H9 (cell line): ENCODE data around the gene PWWP2B. TPM values are rescaled to one million over a fixed set of nuclear protein-coding genes. Genes with fewer than 3 reads are reported as not detected.

Experiments
- DNase-seq: peaks from one replicate; pipeline ENCODE4 v3.0.0-alpha.2; 2017
- H2AFZ ChIP-seq: one replicate; pipeline ENCODE4 v1.6.1; 2013; ENCODE audit warnings: mild to moderate bottlenecking, low read length, control low read depth, moderate library complexity
- H2AK5ac ChIP-seq: 2 replicates; pipeline ENCODE4 v1.6.1; 2013; ENCODE audit warnings: low read length, control low read depth, mixed read lengths; ENCODE audit not compliant: insufficient read length
- H2BK120ac ChIP-seq: one replicate; pipeline ENCODE4 v1.6.1; 2013; ENCODE audit warnings: low read depth, mild to moderate bottlenecking, low read length, control low read depth, inconsistent platforms; ENCODE audit not compliant: poor library complexity, severe bottlenecking
- H2BK12ac ChIP-seq: 2 replicates; pipeline ENCODE4 v1.6.1; 2013; ENCODE audit warnings: low read length, control low read depth, mixed read lengths, low read depth; ENCODE audit not compliant: insufficient read length
- H2BK15ac ChIP-seq: 2 replicates; pipeline ENCODE4 v1.6.1; 2013; ENCODE audit warnings: low read depth, low read length, control low read depth
- H2BK20ac ChIP-seq: one replicate; pipeline ENCODE4 v1.6.1; 2013; ENCODE audit warnings: low read depth, mild to moderate bottlenecking, low read length, control low read depth, inconsistent platforms; ENCODE audit not compliant: poor library complexity, severe bottlenecking
- H2BK5ac ChIP-seq: 2 replicates; pipeline ENCODE4 v1.6.1; 2013; ENCODE audit warnings: low read length, control low read depth, mixed read lengths; ENCODE audit not compliant: insufficient read length
- H3K14ac ChIP-seq: 2 replicates; pipeline ENCODE4 v1.6.1; 2013; ENCODE audit warnings: low read length, control low read depth; ENCODE audit not compliant: insufficient read depth
- H3K18ac ChIP-seq: 2 replicates; pipeline ENCODE4 v1.6.1; 2013; ENCODE audit warnings: low read depth, mild to moderate bottlenecking, mixed read lengths, low read length, control low read depth; ENCODE audit not compliant: insufficient read length
- H3K23ac ChIP-seq: 2 replicates; pipeline ENCODE4 v1.6.1; 2013; ENCODE audit warnings: low read length, control low read depth, mixed read lengths, low read depth; ENCODE audit not compliant: insufficient read length
- H3K23me2 ChIP-seq: 2 replicates; pipeline ENCODE4 v1.6.1; 2013; ENCODE audit warnings: low read depth, mild to moderate bottlenecking, mixed read lengths, low read length, control low read depth; ENCODE audit not compliant: insufficient read length, poor library complexity, severe bottlenecking
- H3K27ac ChIP-seq: 2 replicates; pipeline ENCODE4 v1.5.1; 2013; ENCODE audit warnings: low read length, control low read depth, mixed read lengths, low read depth; ENCODE audit not compliant: insufficient read length
- H3K27me3 ChIP-seq: 2 replicates; pipeline ENCODE4 v1.6.1; 2013; ENCODE audit warnings: low read length, control low read depth, inconsistent platforms; ENCODE audit not compliant: insufficient read depth
- H3K4ac ChIP-seq: 2 replicates; pipeline ENCODE4 v1.6.1; 2013; ENCODE audit warnings: low read depth, mild to moderate bottlenecking, control low read depth, inconsistent platforms, low read length, moderate library complexity
- H3K4me1 ChIP-seq: 2 replicates; pipeline ENCODE4 v1.6.1; 2013; ENCODE audit warnings: low read length, control low read depth, inconsistent platforms; ENCODE audit not compliant: insufficient read depth
- H3K4me2 ChIP-seq: 2 replicates; pipeline ENCODE4 v1.6.1; 2013; ENCODE audit warnings: low read length, control low read depth, mixed read lengths; ENCODE audit not compliant: insufficient read length, insufficient read depth
- H3K56ac ChIP-seq: 2 replicates; pipeline ENCODE4 v1.6.1; 2013; ENCODE audit warnings: low read depth, mild to moderate bottlenecking, mixed read lengths, low read length, control low read depth; ENCODE audit not compliant: insufficient read length
- H3K79me1 ChIP-seq: 2 replicates; pipeline ENCODE4 v1.6.1; 2013; ENCODE audit warnings: low read depth, mild to moderate bottlenecking, moderate library complexity, low read length, control low read depth, inconsistent platforms; ENCODE audit not compliant: insufficient read depth, poor library complexity, severe bottlenecking
- H3K79me2 ChIP-seq: 2 replicates; pipeline ENCODE4 v1.6.1; 2013; ENCODE audit warnings: low read length, control low read depth, inconsistent platforms; ENCODE audit not compliant: insufficient read depth
- H3K9ac ChIP-seq: 2 replicates; pipeline ENCODE4 v1.6.1; 2013; ENCODE audit warnings: low read length, control low read depth, mixed read lengths; ENCODE audit not compliant: insufficient read length; ENCODE audit errors: extremely low read depth
- H3K9me3 ChIP-seq: one replicate; pipeline ENCODE4 v1.6.1; 2013; ENCODE audit warnings: low read depth, low read length, inconsistent platforms; ENCODE audit not compliant: control insufficient read depth
- H3T11ph ChIP-seq: one replicate; pipeline ENCODE4 v1.6.1; 2013; ENCODE audit warnings: mild to moderate bottlenecking, low read length, control low read depth, inconsistent platforms
- H4K20me1 ChIP-seq: one replicate; pipeline ENCODE4 v1.6.1; 2013; ENCODE audit not compliant: control insufficient read depth, insufficient read length, insufficient read depth
- H4K5ac ChIP-seq: 2 replicates; pipeline ENCODE4 v1.6.1; 2013; ENCODE audit warnings: low read depth, mild to moderate bottlenecking, mixed read lengths, low read length, control low read depth; ENCODE audit not compliant: insufficient read length
- H4K8ac ChIP-seq: replicated peaks from 2 replicates; pipeline ENCODE4 v1.6.1; 2013; ENCODE audit warnings: low read length, control low read depth, mixed read lengths, low read depth; ENCODE audit not compliant: insufficient read length
- H4K91ac ChIP-seq: 2 replicates; pipeline ENCODE4 v1.6.1; 2013; ENCODE audit warnings: low read depth, mild to moderate bottlenecking, moderate library complexity, mixed read lengths, low read length, control low read depth; ENCODE audit not compliant: insufficient read length
- H3K27ac Mint-ChIP-seq, 3 experiments: 2 replicates in 2 of 3; 3 replicates in 1 of 3; pipeline ENCODE4 v1.8.0; 2020 to 2021; ENCODE audit warnings: mixed read lengths in 3 of 3, mild to moderate bottlenecking in 1 of 3, moderate library complexity in 1 of 3
- H3K27me3 Mint-ChIP-seq: 2 replicates; pipeline ENCODE4 v1.8.0; 2021; ENCODE audit warnings: low read depth, mild to moderate bottlenecking, moderate library complexity, mixed read lengths
- H3K36me3 Mint-ChIP-seq, 3 experiments: 2 replicates in 2 of 3; 3 replicates in 1 of 3; pipeline ENCODE4 v1.8.0; 2020 to 2021; ENCODE audit warnings: low read depth in 3 of 3, mixed read lengths in 3 of 3; ENCODE audit not compliant: insufficient read depth in 1 of 3
- H3K4me1 Mint-ChIP-seq, 2 experiments: 2 replicates each; pipeline ENCODE4 v1.8.0; 2020; ENCODE audit warnings: mixed read lengths in 2 of 2
- H3K4me3 Mint-ChIP-seq, 2 experiments: 2 replicates in 1 of 2; 3 replicates in 1 of 2; pipeline ENCODE4 v1.8.0; 2020 to 2021; ENCODE audit warnings: mild to moderate bottlenecking in 2 of 2, mixed read lengths in 2 of 2, moderate library complexity in 1 of 2
- H3K9me3 Mint-ChIP-seq, 2 experiments: 2 replicates in 1 of 2; 3 replicates in 1 of 2; pipeline ENCODE4 v1.8.0; 2020; ENCODE audit warnings: mild to moderate bottlenecking in 2 of 2, mixed read lengths in 2 of 2, moderate library complexity in 1 of 2
- WGBS: extraction: QIAGEN DNeasy Blood & Tissue Kit; methylation state at CpG from one replicate; pipeline ENCODE4 v1.1.7; 2013; ENCODE audit warnings: missing lambda C conversion rate, low lambda C conversion rate, mixed read lengths; ENCODE audit not compliant: insufficient read length; ENCODE audit errors: extremely low coverage; 5-methylcytosine and 5-hydroxymethylcytosine counted together
- total RNA-seq: library from RNA; stranded (reverse); gene quantifications from 2 replicates; pipeline ENCODE4 v1.2.1, GENCODE V29; 2021
- TF ChIP-seq, protein P1 (sequence below): fragments of 200-600 bp; sonication (generic); conservative IDR thresholded peaks from 3 replicates; pipeline ENCODE4 v1.8.0; 2021; ENCODE audit warnings: antibody characterized with exemption, mild to moderate bottlenecking

PWWP2B gene
- total RNA-seq, 1 experiment from 2014 or later: 10.0 TPM

DNA sequence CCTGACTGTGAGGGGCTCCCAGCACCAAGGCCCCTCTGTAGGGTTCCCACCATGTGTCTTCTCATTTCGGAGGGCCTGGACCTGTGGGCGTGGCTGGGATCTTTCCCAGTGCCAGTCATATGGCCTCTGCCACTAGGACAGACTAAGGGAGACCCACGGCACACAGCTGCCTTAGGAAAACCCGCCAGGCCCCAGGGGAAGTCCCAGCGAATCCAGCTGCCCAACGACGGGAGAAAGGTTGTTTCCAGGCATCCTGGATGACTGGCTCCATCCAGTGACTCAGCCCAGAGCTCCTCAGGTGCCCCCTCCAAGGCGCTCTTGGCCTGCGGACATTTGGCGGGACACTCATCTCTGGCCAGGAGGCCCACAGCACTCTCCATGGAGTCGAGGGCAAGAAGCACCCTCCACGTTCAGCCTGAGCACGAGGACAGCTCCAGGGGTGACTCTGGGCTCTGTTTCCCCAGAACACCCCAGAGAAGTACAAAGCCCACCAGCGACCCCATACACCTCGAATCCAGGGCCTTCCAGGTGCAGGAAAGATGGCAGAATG lies 39.9 kb downstream of the PWWP2B start:
- Histone ChIP-seq H3K4ac (no peak overlapping the region), H2AK5ac (no peak overlapping the region), H3K23me2 (no peaks in the 10 kb centered on the region), H2BK5ac (no peak overlapping the region), H3K27ac (no peak overlapping the region), H3K14ac (no peak overlapping the region), H2BK12ac (no peak overlapping the region), H3K4me2 (no peak overlapping the region), H2BK15ac (no peak overlapping the region), H2BK20ac (no peak overlapping the region), H3K9me3 (no peaks in the 10 kb centered on the region), H3K23ac (no peak overlapping the region), H4K20me1 (no peaks in the 10 kb centered on the region), H2AFZ (no peak overlapping the region), H3K18ac (no peak overlapping the region), H3K4me1 (no peaks in the 10 kb centered on the region), H4K5ac (no peak overlapping the region), H4K91ac (no peak overlapping the region), H3K9ac (no peak overlapping the region), H3K56ac (no peak overlapping the region), H3K79me2 (no peaks in the 10 kb centered on the region), H4K8ac (no peak overlapping the region), H3K27me3 (no peaks in the 10 kb centered on the region), H2BK120ac (no peak overlapping the region), H3K79me1 (no peaks in the 10 kb centered on the region), H3T11ph (no peak overlapping the region)
- peaks cover 0 to 1% of the 10 kb centered on the region in 2 experiments; a peak in 3 of 4 replicates for H3K4me1 Mint-ChIP-seq
- peaks cover 0 to 4% of the 10 kb centered on the region in 2 experiments; a peak in 2 of 5 replicates for H3K9me3 Mint-ChIP-seq
- DNase-seq: no peak
- H3K4me3 Mint-ChIP-seq: no peak overlapping the region
- 0 out of 7 replicates have a peak overlapping the region, but pooled peaks of 1 of the 3 experiments have one; percentile 53 for H3K27ac Mint-ChIP-seq
- TF ChIP-seq, protein P1, sequence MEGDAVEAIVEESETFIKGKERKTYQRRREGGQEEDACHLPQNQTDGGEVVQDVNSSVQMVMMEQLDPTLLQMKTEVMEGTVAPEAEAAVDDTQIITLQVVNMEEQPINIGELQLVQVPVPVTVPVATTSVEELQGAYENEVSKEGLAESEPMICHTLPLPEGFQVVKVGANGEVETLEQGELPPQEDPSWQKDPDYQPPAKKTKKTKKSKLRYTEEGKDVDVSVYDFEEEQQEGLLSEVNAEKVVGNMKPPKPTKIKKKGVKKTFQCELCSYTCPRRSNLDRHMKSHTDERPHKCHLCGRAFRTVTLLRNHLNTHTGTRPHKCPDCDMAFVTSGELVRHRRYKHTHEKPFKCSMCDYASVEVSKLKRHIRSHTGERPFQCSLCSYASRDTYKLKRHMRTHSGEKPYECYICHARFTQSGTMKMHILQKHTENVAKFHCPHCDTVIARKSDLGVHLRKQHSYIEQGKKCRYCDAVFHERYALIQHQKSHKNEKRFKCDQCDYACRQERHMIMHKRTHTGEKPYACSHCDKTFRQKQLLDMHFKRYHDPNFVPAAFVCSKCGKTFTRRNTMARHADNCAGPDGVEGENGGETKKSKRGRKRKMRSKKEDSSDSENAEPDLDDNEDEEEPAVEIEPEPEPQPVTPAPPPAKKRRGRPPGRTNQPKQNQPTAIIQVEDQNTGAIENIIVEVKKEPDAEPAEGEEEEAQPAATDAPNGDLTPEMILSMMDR: no peak
- H3K27me3 Mint-ChIP-seq: no peaks in the 10 kb centered on the region
- WGBS: no CpG with 5 or more reads among the region's 15 CpGs
- no peaks in the 10 kb centered on the region for H3K36me3 Mint-ChIP-seq
